H1 (cell line): ENCODE results near the gene COX17. TPM values are rescaled to one million over a fixed set of nuclear protein-coding genes. Genes with fewer than 3 reads are reported as not detected.

ENCODE experiments used
- CTCF ChIA-PET: fragments of 300-600 bp; sonication (Branson Sonifier 250); formaldehyde crosslinking; loops from one replicate; lab custom pipeline; 2021; ENCODE audit not compliant: partially characterized antibody; lab: Charles Lee
- POLR2A ChIA-PET: fragments of 300-600 bp; sonication (Branson Sonifier 250); formaldehyde crosslinking; loops from one replicate; lab custom pipeline; 2021; ENCODE audit warnings: inconsistent platforms; ENCODE audit not compliant: partially characterized antibody; lab: Charles Lee
- DNase-seq, 2 experiments: peaks; one replicate each; pipeline versions ENCODE4 v3.0.0 to v3.0.0-alpha.2; 2010 to 2022; ENCODE audit warnings: low spot score in 2 of 2, low read depth in 1 of 2, mixed read lengths in 1 of 2
- FAIRE-seq: peaks from 2 replicates; lab custom pipeline; 2011; peaks lifted over from hg19 to GRCh38; lab: Jason Lieb, UNC
- H2AFZ ChIP-seq: 2 replicates; pipeline ENCODE4 v1.8.1; 2012; ENCODE audit warnings: low read length, inconsistent platforms
- H2AK5ac ChIP-seq: 2 replicates; pipeline ENCODE4 v1.6.1; 2013; ENCODE audit warnings: low read depth, low read length
- H2BK120ac ChIP-seq: replicated peaks from 2 replicates; pipeline ENCODE3; 2013; ENCODE audit warnings: low read depth, low read length, inconsistent platforms
- H2BK12ac ChIP-seq: 2 replicates; pipeline ENCODE4 v1.6.1; 2013; ENCODE audit warnings: low read depth, low read length
- H2BK15ac ChIP-seq: 2 replicates; pipeline ENCODE4 v1.6.1; 2013; ENCODE audit warnings: low read length
- H2BK20ac ChIP-seq: 2 replicates; pipeline ENCODE4 v1.6.1; 2013; ENCODE audit warnings: low read length
- H2BK5ac ChIP-seq: 2 replicates; pipeline ENCODE4 v1.6.1; 2013; ENCODE audit warnings: low read depth, low read length
- H3K14ac ChIP-seq: 2 replicates; pipeline ENCODE4 v1.6.1; 2013; ENCODE audit warnings: inconsistent platforms; ENCODE audit not compliant: insufficient read length
- H3K18ac ChIP-seq: 2 replicates; pipeline ENCODE4 v1.6.1; 2013; ENCODE audit warnings: low read length; ENCODE audit errors: extremely low read depth
- H3K23ac ChIP-seq: 2 replicates; pipeline ENCODE4 v1.6.1; 2013; ENCODE audit warnings: inconsistent platforms; ENCODE audit not compliant: insufficient read length
- H3K23me2 ChIP-seq: 2 replicates; pipeline ENCODE4 v1.6.1; 2013; ENCODE audit warnings: low read depth, low read length
- H3K27ac ChIP-seq: 2 replicates; pipeline ENCODE4 v1.6.1; 2011; ENCODE audit warnings: low read depth, low read length, inconsistent platforms
- H3K27me3 ChIP-seq, 4 experiments: replicated peaks in 1 of 4; 1 replicate in 1 of 4; 2 replicates in 3 of 4; pipeline versions ENCODE4 v1.6.1 to v1.8.1; 2011 to 2013; ENCODE audit warnings: low read length in 3 of 4, mild to moderate bottlenecking in 3 of 4, inconsistent platforms in 2 of 4, mixed read lengths in 2 of 4, moderate library complexity in 1 of 4; ENCODE audit not compliant: control insufficient read depth in 3 of 4, insufficient read depth in 3 of 4; ENCODE audit errors: extremely low read depth in 1 of 4
- H3K36me3 ChIP-seq, 4 experiments: 2 replicates each; pipeline versions ENCODE4 v1.6.1 to v1.8.1; 2011 to 2013; ENCODE audit warnings: mild to moderate bottlenecking in 4 of 4, low read length in 3 of 4, moderate library complexity in 2 of 4, control low read depth in 1 of 4, inconsistent platforms in 1 of 4; ENCODE audit not compliant: insufficient read depth in 4 of 4, control insufficient read depth in 2 of 4
- H3K4ac ChIP-seq: replicated peaks from 2 replicates; pipeline ENCODE3; 2013; ENCODE audit warnings: low read length, low read depth, mixed read lengths, inconsistent platforms; ENCODE audit not compliant: insufficient read length
- H3K4me1 ChIP-seq, 4 experiments: replicated peaks in 1 of 4; 1 replicate in 1 of 4; 2 replicates in 3 of 4; pipeline versions ENCODE4 v1.6.1 to v1.8.1; 2011 to 2013; ENCODE audit warnings: low read length in 3 of 4, inconsistent platforms in 2 of 4, mixed read lengths in 1 of 4; ENCODE audit not compliant: insufficient read depth in 4 of 4, control insufficient read depth in 3 of 4
- H3K4me2 ChIP-seq, 2 experiments: 2 replicates each; pipeline versions ENCODE4 v1.6.1 to v1.8.1; 2011 to 2013; ENCODE audit warnings: low read depth in 2 of 2, low read length in 2 of 2, control low read depth in 1 of 2, inconsistent platforms in 1 of 2, mild to moderate bottlenecking in 1 of 2; ENCODE audit not compliant: insufficient read depth in 1 of 2
- H3K4me3 ChIP-seq, 4 experiments: fragments of 200-600, 300-600 bp in 1 of 4; sonication (generic), shearing (Covaris generic), sonication (Bioruptor Twin) in 1 of 4; 2 replicates each; pipeline versions ENCODE4 v1.5.1 to v1.8.1; 2011 to 2016; ENCODE audit warnings: low read length in 4 of 4, low read depth in 3 of 4, control low read depth in 2 of 4, inconsistent platforms in 2 of 4, mild to moderate bottlenecking in 2 of 4, mixed read lengths in 1 of 4, moderate library complexity in 1 of 4; ENCODE audit not compliant: insufficient read depth in 2 of 4; ENCODE audit errors: extremely low read depth in 1 of 4
- H3K56ac ChIP-seq: replicated peaks from 2 replicates; pipeline ENCODE3; 2013; ENCODE audit warnings: low read depth, mild to moderate bottlenecking, mixed read lengths, low read length, inconsistent platforms; ENCODE audit not compliant: insufficient read length
- H3K79me1 ChIP-seq: 2 replicates; pipeline ENCODE4 v1.6.1; 2013; ENCODE audit warnings: low read depth, low read length, control low read depth
- H3K79me2 ChIP-seq, 2 experiments: 2 replicates each; pipeline versions ENCODE4 v1.6.1 to v1.8.1; 2012 to 2013; ENCODE audit warnings: low read length in 2 of 2, mild to moderate bottlenecking in 2 of 2, inconsistent platforms in 1 of 2; ENCODE audit not compliant: insufficient read depth in 2 of 2, control insufficient read depth in 1 of 2
- H3K9ac ChIP-seq, 4 experiments: replicated peaks in 1 of 4; 1 replicate in 1 of 4; 2 replicates in 3 of 4; pipeline versions ENCODE4 v1.6.1 to v1.8.1; 2011 to 2013; ENCODE audit warnings: low read depth in 3 of 4, low read length in 3 of 4, control low read depth in 2 of 4, mild to moderate bottlenecking in 2 of 4, moderate library complexity in 2 of 4, inconsistent platforms in 1 of 4; ENCODE audit errors: extremely low read depth in 1 of 4
- H3K9me3 ChIP-seq, 2 experiments: 2 replicates each; pipeline versions ENCODE4 v1.6.1 to v1.8.1; 2012 to 2013; ENCODE audit warnings: mild to moderate bottlenecking in 2 of 2, moderate library complexity in 2 of 2, control low read depth in 1 of 2, inconsistent platforms in 1 of 2, low read depth in 1 of 2, low read length in 1 of 2, mixed read lengths in 1 of 2; ENCODE audit not compliant: insufficient read depth in 2 of 2
- H4K20me1 ChIP-seq, 2 experiments: replicated peaks in 1 of 2; 2 replicates each; pipeline versions ENCODE3 to v1.8.1; 2011 to 2013; ENCODE audit warnings: inconsistent platforms in 2 of 2, low read length in 2 of 2, mild to moderate bottlenecking in 1 of 2; ENCODE audit not compliant: insufficient read depth in 2 of 2, control insufficient read depth in 1 of 2
- H4K5ac ChIP-seq: 2 replicates; pipeline ENCODE4 v1.6.1; 2013; ENCODE audit warnings: low read length, low read depth, mixed read lengths, inconsistent platforms; ENCODE audit not compliant: insufficient read length
- H4K8ac ChIP-seq: 2 replicates; pipeline ENCODE4 v1.8.0; 2013; ENCODE audit warnings: mild to moderate bottlenecking, moderate library complexity, low read length, inconsistent platforms; ENCODE audit not compliant: insufficient read depth; ENCODE audit errors: extremely low read depth
- H4K91ac ChIP-seq: replicated peaks from 2 replicates; pipeline ENCODE3; 2013; ENCODE audit warnings: low read length, mixed read lengths, inconsistent platforms; ENCODE audit not compliant: insufficient read length
- CTBP2 ChIP-seq: IDR thresholded peaks from 2 replicates; pipeline ENCODE4 v1.7.0; 2011; ENCODE audit warnings: borderline replicate concordance, mild to moderate bottlenecking, moderate library complexity, mixed read lengths, low read length; ENCODE audit not compliant: insufficient read depth, insufficient read length
- EP300 ChIP-seq, 2 experiments: IDR thresholded peaks; 1 replicate in 1 of 2; 2 replicates in 1 of 2; pipeline ENCODE4 v1.6.1; 2011 to 2012; ENCODE audit warnings: low read depth in 2 of 2, low read length in 2 of 2, mild to moderate bottlenecking in 2 of 2, borderline replicate concordance in 1 of 2, inconsistent platforms in 1 of 2, moderate library complexity in 1 of 2
- HDAC6 ChIP-seq: IDR thresholded peaks from one replicate; pipeline ENCODE4 v1.7.1; 2012; ENCODE audit warnings: low read depth, mild to moderate bottlenecking, inconsistent platforms, low read length, moderate library complexity
- KDM4A ChIP-seq: IDR thresholded peaks from one replicate; pipeline ENCODE4 v1.7.1; 2012; ENCODE audit warnings: low read depth, mild to moderate bottlenecking, moderate library complexity, low read length, inconsistent platforms; ENCODE audit not compliant: severe bottlenecking
- POLR2A ChIP-seq, 2 experiments: IDR thresholded peaks; 1 replicate in 1 of 2; 2 replicates in 1 of 2; pipeline ENCODE4 v1.6.1; 2011; ENCODE audit warnings: low read depth in 2 of 2, low read length in 2 of 2, mild to moderate bottlenecking in 2 of 2; ENCODE audit errors: control extremely low read depth in 1 of 2
- RXRA ChIP-seq: IDR thresholded peaks from 2 replicates; pipeline ENCODE4 v1.6.1; 2011; ENCODE audit warnings: low read depth, mild to moderate bottlenecking, low read length, moderate library complexity; ENCODE audit not compliant: insufficient read depth
- SAP30 ChIP-seq: fragments of 300-600 bp; sonication (generic); IDR thresholded peaks from 2 replicates; pipeline ENCODE4 v1.7.1; 2012; ENCODE audit warnings: low read length, moderate library complexity, mild to moderate bottlenecking, inconsistent platforms; ENCODE audit not compliant: insufficient read depth, insufficient replicate concordance
- SIRT6 ChIP-seq: IDR thresholded peaks from one replicate; pipeline ENCODE4 v1.7.1; 2012; ENCODE audit warnings: low read length, inconsistent platforms
- SP1 ChIP-seq: IDR thresholded peaks from 2 replicates; pipeline ENCODE4 v1.6.1; 2011; ENCODE audit warnings: low read depth, low read length
- SP2 ChIP-seq: IDR thresholded peaks from 2 replicates; pipeline ENCODE4 v1.6.1; 2012; ENCODE audit warnings: mild to moderate bottlenecking, low read length, inconsistent platforms
- SRF ChIP-seq: IDR thresholded peaks from 2 replicates; pipeline ENCODE4 v1.6.1; 2011; ENCODE audit warnings: mild to moderate bottlenecking, low read depth, low read length, moderate library complexity
- TAF7 ChIP-seq: optimal IDR thresholded peaks from 2 replicates; pipeline ENCODE3; 2011; ENCODE audit warnings: low read depth, mild to moderate bottlenecking, inconsistent platforms, low read length, moderate library complexity, borderline replicate concordance
- TBP ChIP-seq: IDR thresholded peaks from 2 replicates; pipeline ENCODE4 v1.6.1; 2011; ENCODE audit warnings: low read depth, low read length, improper control_type of control experiment
- YY1 ChIP-seq: IDR thresholded peaks from 2 replicates; pipeline ENCODE4 v1.6.1; 2011; ENCODE audit warnings: low read depth, mild to moderate bottlenecking, low read length
- polyA plus RNA-seq, 7 experiments: library from polyadenylated mRNA; depleted of rRNA in 3 of 7; stranded (reverse) in 5 of 7; unstranded in 2 of 7; fragments of >200 nt in 5 of 7; fragments of 200-250 nt in 2 of 7; gene quantifications; 1 replicate in 5 of 7; 2 replicates in 1 of 7; 4 replicates in 1 of 7; pipeline versions ENCODE4 v1.2.1 to v1.2.3, GENCODE V29; 2011 to 2013; ENCODE audit warnings: missing spikeins in 2 of 7, mixed read lengths in 2 of 7
- total RNA-seq: library from RNA; stranded (reverse); fragmentation: NEBNext Ultra II Directional; extraction: Animal tissue kit (Norgen Biotek cat#: 25700); gene quantifications from 2 replicates; pipeline ENCODE4 v1.2.1, GENCODE V29; 2021
- TF ChIP-seq, protein P1 (sequence below): IDR thresholded peaks from 2 replicates; pipeline ENCODE4 v1.6.1; 2012; ENCODE audit warnings: inconsistent platforms

COX17 gene
- total and polyA plus RNA-seq, 2 of the 8 experiments (the other 6 are each of a cell fraction or from before 2014, with no cell fraction given): 34.2 to 43.0 TPM

DNA sequence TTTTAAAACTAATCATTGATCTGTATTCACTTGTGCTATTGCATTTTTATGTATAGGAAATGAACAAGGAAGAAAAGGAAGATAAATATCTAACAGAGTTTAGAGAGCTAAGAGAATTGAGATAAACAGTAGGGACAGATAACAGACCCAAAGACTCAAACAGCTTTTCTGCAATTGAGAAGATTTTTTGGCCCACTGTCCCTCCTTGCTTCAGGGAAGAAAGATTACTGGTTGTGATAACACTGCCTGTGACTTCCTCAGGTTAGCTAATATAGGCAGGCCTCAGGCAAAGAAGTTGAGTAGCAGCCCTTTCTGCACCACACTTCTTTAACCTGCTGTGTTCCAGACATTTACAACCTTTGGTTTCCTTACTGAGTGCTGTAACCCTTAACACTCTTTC is 2.7 kb upstream of the COX17 start:
- H3K4ac ChIP-seq: no peak overlapping the region
- peaks cover 6% of the 10 kb centered on the region for H3K23me2 ChIP-seq
- no peak overlapping the region for H3K23ac ChIP-seq
- no peak overlapping the region for H3K27ac ChIP-seq
- H2BK15ac ChIP-seq: no peak overlapping the region
- H3K79me2 ChIP-seq: peaks cover 0 to 18% of the 10 kb centered on the region in 2 experiments; a peak in 2 of 4 replicates
- H3K79me1 ChIP-seq: no peaks in the 10 kb centered on the region
- no peak overlapping the region for H3K18ac ChIP-seq
- no peak overlapping the region for H2BK5ac ChIP-seq
- no peak overlapping the region for H3K9ac ChIP-seq
- H4K5ac ChIP-seq: no peak overlapping the region
- H4K91ac ChIP-seq: no peak overlapping the region
- FAIRE-seq (no peak), DNase-seq (no peak)
- no peak overlapping the region for H2BK20ac ChIP-seq
- no peaks in the 10 kb centered on the region for H3K9me3 ChIP-seq
- H3K56ac ChIP-seq: no peak overlapping the region
- peaks cover 0 to 2% (median 0%) of the 10 kb centered on the region in 4 experiments; a peak in 3 of 8 replicates for H3K36me3 ChIP-seq
- H2AK5ac ChIP-seq: no peak overlapping the region
- H3K4me3 ChIP-seq: no peak overlapping the region
- H4K20me1 ChIP-seq: no peaks in the 10 kb centered on the region
- no peak overlapping the region for H4K8ac ChIP-seq
- H3K14ac ChIP-seq: no peak overlapping the region
- POLR2A ChIA-PET: no interaction called here
- H3K4me1 ChIP-seq: no peaks in the 10 kb centered on the region
- H2BK12ac ChIP-seq: no peak overlapping the region
- H3K27me3 ChIP-seq: no peaks in the 10 kb centered on the region
- 0 out of 2 replicates have a peak overlapping the region, but pooled peaks have one; percentile 79 for H2AFZ ChIP-seq
- H2BK120ac ChIP-seq: no peak overlapping the region
- no peak overlapping the region for H3K4me2 ChIP-seq
- CTCF ChIA-PET: interaction anchor here (0.6 to 3.3 kb wide), 7 partner anchors 11 to 796 kb away, joined by 3 to 21 read pairs (median 7); no protein-coding TSS in a partner anchor
- TF ChIP-seq KDM4A (no peak), YY1 (no peak), TBP (no peak), SP2 (no peak), EP300 (IDR thresholded peaks at IDR 0.05; ENCODE audit: borderline replicate concordance in 1 of 2, low read depth in 2 of 2, low read length in 2 of 2) (no peak), SRF (no peak), TAF7 (no peak), SP1 (no peak), RXRA (no peak), SAP30 (no peak), CTBP2 (no peak), POLR2A (IDR thresholded peaks at IDR 0.05; ENCODE audit: control extremely low read depth in 1 of 2, low read depth in 2 of 2, low read length in 2 of 2) (no peak), SIRT6 (no peak), HDAC6 (no peak)
- TF ChIP-seq, protein P1, sequence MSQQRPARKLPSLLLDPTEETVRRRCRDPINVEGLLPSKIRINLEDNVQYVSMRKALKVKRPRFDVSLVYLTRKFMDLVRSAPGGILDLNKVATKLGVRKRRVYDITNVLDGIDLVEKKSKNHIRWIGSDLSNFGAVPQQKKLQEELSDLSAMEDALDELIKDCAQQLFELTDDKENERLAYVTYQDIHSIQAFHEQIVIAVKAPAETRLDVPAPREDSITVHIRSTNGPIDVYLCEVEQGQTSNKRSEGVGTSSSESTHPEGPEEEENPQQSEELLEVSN: no peak
